K562 (cell line): ENCODE measurements around the gene ZBTB38. TPM values are rescaled to one million over a fixed set of nuclear protein-coding genes. Genes with fewer than 3 reads are reported as not detected.
A peak's percentile ranks its signal among the peaks of the same experiment; 100 is the strongest.

Experiments
- ATAC-seq: fragments of 200-7000 bp; cut with Tn5 transposase; 3 replicates; pipeline ENCODE4 v1.9.1; 2020; ENCODE audit warnings: moderate library complexity
- BruUV-seq: library from RNA; stranded (reverse); fragments of 400-500 nt; replicated peaks from 2 replicates; lab custom pipeline; 2021; lab: Mats Ljungman, UMichigan
- CTCF ChIA-PET: fragments of 300-600 bp; formaldehyde crosslinking; extraction: SDS; loops from one replicate; lab custom pipeline; 2021; ENCODE audit warnings: low intra/inter-chr PET ratio; lab: Yijun Ruan, JAX
- POLR2A ChIA-PET: fragments of 300-600, 350-650 bp; sonication (Branson Sonifier 250); formaldehyde crosslinking; extraction: SDS; loops from one replicate; lab custom pipeline; 2021; ENCODE audit warnings: antibody characterized with exemption, inconsistent platforms; lab: Yijun Ruan, JAX
- DNase-seq, 4 experiments: peaks; one replicate each; pipeline versions ENCODE4 v3.0.0 to v3.0.0-alpha.2; 2011 to 2018; ENCODE audit warnings: low spot score in 3 of 4, mixed read lengths in 3 of 4; ENCODE audit errors: extremely low read depth in 1 of 4
- FAIRE-seq: peaks from 2 replicates; lab custom pipeline; 2011; peaks lifted over from hg19 to GRCh38; lab: Jason Lieb, UNC
- H2AFZ ChIP-seq: 2 replicates; pipeline ENCODE4 v1.6.0; 2011; ENCODE audit warnings: low read depth, low read length, control low read depth, inconsistent platforms
- H3K27ac ChIP-seq: fragments of 200-600 bp; 3 replicates; pipeline ENCODE4 v1.8.0; 2011; ENCODE audit warnings: low read depth, mild to moderate bottlenecking, control low read depth, inconsistent platforms, low read length, moderate library complexity, mixed read lengths; ENCODE audit errors: extremely low read depth
- H3K27me3 ChIP-seq, 2 experiments: fragments of 300-600 bp in 1 of 2; 2 replicates in 1 of 2; 3 replicates in 1 of 2; pipeline versions ENCODE4 v1.6.0 to v1.8.0; 2011; ENCODE audit warnings: inconsistent platforms in 2 of 2, low read length in 2 of 2, mild to moderate bottlenecking in 1 of 2, mixed read lengths in 1 of 2, moderate library complexity in 1 of 2; ENCODE audit not compliant: control insufficient read depth in 2 of 2, insufficient read depth in 2 of 2
- H3K36me3 ChIP-seq: fragments of 300-600 bp; 3 replicates; pipeline ENCODE4 v1.8.0; 2011; ENCODE audit warnings: mild to moderate bottlenecking, low read length, inconsistent platforms; ENCODE audit not compliant: control insufficient read depth, insufficient read depth
- H3K4me1 ChIP-seq, 2 experiments: fragments of 200-600 bp in 1 of 2; replicated peaks in 1 of 2; 2 replicates in 1 of 2; 3 replicates in 1 of 2; pipeline versions ENCODE4 v1.5.1 to v1.8.0; 2011; ENCODE audit warnings: inconsistent platforms in 2 of 2, low read length in 2 of 2, mild to moderate bottlenecking in 1 of 2, mixed read lengths in 1 of 2, moderate library complexity in 1 of 2; ENCODE audit not compliant: control insufficient read depth in 2 of 2, insufficient read depth in 2 of 2
- H3K4me2 ChIP-seq: 2 replicates; pipeline ENCODE4 v1.6.1; 2011; ENCODE audit warnings: low read length, control low read depth, inconsistent platforms, mixed read lengths; ENCODE audit not compliant: insufficient read depth
- H3K4me3 ChIP-seq: fragments of 200-600 bp; sonication (generic), shearing (Covaris generic); 2 replicates; pipeline ENCODE4 v1.5.1; 2016; ENCODE audit warnings: control low read depth, inconsistent platforms
- H3K79me2 ChIP-seq: fragments of 200-600 bp; 3 replicates; pipeline ENCODE4 v1.8.0; 2011; ENCODE audit warnings: low read length, inconsistent platforms; ENCODE audit not compliant: control insufficient read depth, insufficient read depth
- H3K9ac ChIP-seq, 2 experiments: 2 replicates each; pipeline versions ENCODE4 v1.6.0 to v1.6.1; 2011; ENCODE audit warnings: low read depth in 2 of 2, low read length in 2 of 2, control low read depth in 1 of 2, inconsistent platforms in 1 of 2, mild to moderate bottlenecking in 1 of 2, mixed read lengths in 1 of 2; ENCODE audit not compliant: insufficient read depth in 1 of 2
- H3K9me1 ChIP-seq: one replicate; pipeline ENCODE4 v1.6.0; 2011; ENCODE audit warnings: inconsistent platforms, mild to moderate bottlenecking, low read length, moderate library complexity; ENCODE audit not compliant: control insufficient read depth, insufficient read depth
- H3K9me3 ChIP-seq: replicated peaks from 2 replicates; pipeline ENCODE4 v1.5.1; 2011; ENCODE audit warnings: low read depth, low read length, inconsistent platforms; ENCODE audit not compliant: control insufficient read depth, insufficient read depth
- H4K20me1 ChIP-seq: replicated peaks from 2 replicates; pipeline ENCODE4 v1.6.1; 2011; ENCODE audit warnings: low read length, inconsistent platforms, mixed read lengths; ENCODE audit not compliant: control insufficient read depth, insufficient read depth
- DMBX1 ChIP-seq: fragments of 250-450 bp; sonication (Bioruptor Pico); IDR thresholded peaks from 2 replicates; pipeline ENCODE4 v1.8.0; 2022; ENCODE audit warnings: inconsistent platforms, mild to moderate bottlenecking, moderate library complexity, borderline replicate concordance
- FUS ChIP-seq: fragments of 200-400 bp; formaldehyde crosslinking; optimal IDR thresholded peaks from 2 replicates; pipeline ENCODE3; 2017; ENCODE audit warnings: low read depth, low read length
- IRF9 ChIP-seq: fragments of 450-650 bp; IDR thresholded peaks from 2 replicates; pipeline ENCODE4 v1.6.1; 2016; ENCODE audit warnings: missing biosample characterization, missing genetic modification characterization
- RFX5 ChIP-seq: IDR thresholded peaks from 2 replicates; pipeline ENCODE4 v1.6.1; 2011; ENCODE audit warnings: low read depth, mild to moderate bottlenecking, improper control_type of control experiment, low read length
- VEZF1 ChIP-seq: fragments of 200-800 bp; sonication (Bioruptor generic); IDR thresholded peaks from 2 replicates; pipeline ENCODE4 v1.6.1; 2017; ENCODE audit warnings: missing genetic modification characterization, missing compliant biosample characterization
- ZNF263 ChIP-seq: sonication (generic); formaldehyde crosslinking; IDR thresholded peaks from 2 replicates; pipeline ENCODE4 v1.8.0; 2022; ENCODE audit warnings: mild to moderate bottlenecking, missing genetic modification reagents, borderline replicate concordance
- ZNF318 ChIP-seq, 2 experiments: fragments of 450-650 bp; IDR thresholded peaks; 2 replicates each; pipeline ENCODE4 v1.6.1; 2016; ENCODE audit warnings: mild to moderate bottlenecking in 2 of 2, borderline replicate concordance in 1 of 2, low read depth in 1 of 2, moderate library complexity in 1 of 2
- WGBS: fragments of 100-300 bp; shearing (Covaris generic); methylation state at CpG from one replicate; pipeline ENCODE4 v1.1.6; 2016; ENCODE audit warnings: low coverage, mixed read lengths; ENCODE audit not compliant: insufficient coverage; ENCODE audit errors: missing lambda C conversion rate; 5-methylcytosine and 5-hydroxymethylcytosine counted together
- in situ Hi-C: fragments of 300-500 bp; cut with MboI; formaldehyde crosslinking; loops from 4 replicates; pipeline ENCODE4 v1.15.0; 2018; ENCODE audit warnings: inconsistent platforms, mixed read lengths
- intact Hi-C: fragments of 100-400 bp; cut with micrococcal nuclease; formaldehyde crosslinking; loops from 2 replicates; pipeline ENCODE4 v1.14.2; 2022
- polyA plus RNA-seq, 8 experiments: library from polyadenylated mRNA; depleted of rRNA in 4 of 8; stranded (reverse) in 5 of 8; unstranded in 3 of 8; fragments of >200 nt; fragmentation: Nextera tagmentation in 2 of 8; fragmentation: Illumina TruSeq in 1 of 8; extraction: Ambion mirVana in 2 of 8; extraction: Trizol in 1 of 8; gene quantifications; 2 replicates each; pipeline versions ENCODE4 v1.2.1 to v1.2.3, GENCODE V29; 2011 to 2014; ENCODE audit warnings: inconsistent platforms in 1 of 8, missing spikeins in 1 of 8
- total RNA-seq, 7 experiments: library from RNA; depleted of rRNA in 6 of 7; stranded (reverse); fragments of >200 nt in 6 of 7; fragmentation: Illumina TruSeq in 2 of 7; extraction: Trizol in 2 of 7; gene quantifications; 2 replicates each; pipeline versions ENCODE4 v1.2.1 to v1.2.3, GENCODE V29; 2011 to 2021; ENCODE audit warnings: low replicate concordance in 1 of 7
- TF ChIP-seq, protein P1 (sequence below): fragments of 450-650 bp; formaldehyde crosslinking; IDR thresholded peaks from 2 replicates; pipeline ENCODE4 v1.4.0; 2022; ENCODE audit warnings: mild to moderate bottlenecking, moderate library complexity

The ZBTB38 gene
- total and polyA plus RNA-seq, 9 of the 15 experiments (the other 6 are each of a cell fraction or from before 2014, with no cell fraction given), result 12.1 to 39.4 (median 22.9) TPM

- no peaks in the 10 kb centered on the region for H3K79me2 ChIP-seq
- FAIRE-seq, result peak; percentile 74
- H3K9me1 ChIP-seq, result no peaks in the 10 kb centered on the region
- no peaks in the 10 kb centered on the region for H3K9me3 ChIP-seq
- 17% methylated on average over 5 of the region's 5 CpGs for WGBS
- peak overlapping the region; percentile 18 for H2AFZ ChIP-seq
- ChIA-PET CTCF (no interaction called here), POLR2A (interaction anchor here (0.9 to 4.2 kb wide), 7 partner anchors 11 to 171 kb away, joined by 3 to 27 read pairs (median 4); partner anchors contain the start of gene ZBTB38)
- H4K20me1 ChIP-seq, result no peaks in the 10 kb centered on the region
- no peak overlapping the region; the same call in 2 of the 3 replicates for H3K27ac ChIP-seq
- H3K4me3 ChIP-seq, result no peak overlapping the region
- intact Hi-C loops, result no loop called here
- H3K4me1 ChIP-seq, result peaks cover 0 to 6% of the 10 kb centered on the region in 2 experiments; a peak in 3 of 5 replicates
- peaks cover 52% of the 10 kb centered on the region for H3K36me3 ChIP-seq
- peak; percentile 96 for ATAC-seq
- H3K27me3 ChIP-seq, result no peaks in the 10 kb centered on the region
- peak overlapping the region; percentile 47; the same call in 1 of the 2 replicates for H3K4me2 ChIP-seq
- BruUV-seq, result no TSS peak
- in situ Hi-C loops, result no loop called here
- H3K9ac ChIP-seq, result peak overlapping the region in 1 of 2 experiments; percentile 56; a peak in 1 of 4 replicates
- peak in 1 of 4 experiments; percentile 42 for DNase-seq
- TF ChIP-seq RFX5 (no peak), FUS (no peak), DMBX1 (CRISPR knock-in tag) (0 out of 2 replicates have a peak, but pooled peaks have one; percentile 39), VEZF1 (0 out of 2 replicates have a peak, but pooled peaks have one; percentile 14), ZNF318 (IDR thresholded peaks at IDR 0.05; ENCODE audit: borderline replicate concordance in 1 of 2, low read depth in 1 of 2) (peak in 1 of 2 experiments; percentile 79; a peak in 2 of 4 replicates), IRF9 (tag) (0 out of 2 replicates have a peak, but pooled peaks have one; percentile 14), ZNF263 (CRISPR knock-in tag) (no peak)
- TF ChIP-seq, protein P1, sequence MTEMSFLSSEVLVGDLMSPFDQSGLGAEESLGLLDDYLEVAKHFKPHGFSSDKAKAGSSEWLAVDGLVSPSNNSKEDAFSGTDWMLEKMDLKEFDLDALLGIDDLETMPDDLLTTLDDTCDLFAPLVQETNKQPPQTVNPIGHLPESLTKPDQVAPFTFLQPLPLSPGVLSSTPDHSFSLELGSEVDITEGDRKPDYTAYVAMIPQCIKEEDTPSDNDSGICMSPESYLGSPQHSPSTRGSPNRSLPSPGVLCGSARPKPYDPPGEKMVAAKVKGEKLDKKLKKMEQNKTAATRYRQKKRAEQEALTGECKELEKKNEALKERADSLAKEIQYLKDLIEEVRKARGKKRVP, result peak; percentile 84
These were observed 18.4 kb downstream of the ZBTB38 start for GRCh38 chr3:141386611-141387111.
